Vagina (tissue), 2 donors: ENCODE measurements around the gene TTYH1. TPM values are rescaled to one million over a fixed set of nuclear protein-coding genes. Genes with fewer than 3 reads are reported as not detected.
"Not testable (repeated sequence)": the region's sequence is repeated elsewhere in the genome, so short reads cannot be mapped to it uniquely, and the experiment has no call there.

ENCODE experiments used
- DNase-seq, 2 donors: peaks; one replicate each; pipeline ENCODE4 v3.0.0-alpha.2; 2017; ENCODE audit errors: extremely low spot score in 2 of 2
- H3K27ac ChIP-seq: fragments of 200-600 bp; sonication (generic); one replicate; pipeline ENCODE4 v1.5.1; 2019
- H3K27me3 ChIP-seq: fragments of 200-600 bp; sonication (generic); one replicate; pipeline ENCODE4 v1.5.1; 2019
- H3K36me3 ChIP-seq, 2 donors: fragments of 200-600 bp; sonication (generic); one replicate each; pipeline ENCODE4 v1.5.1; 2017 to 2019
- H3K4me1 ChIP-seq: fragments of 200-600 bp; sonication (generic); one replicate; pipeline ENCODE4 v1.5.1; 2019
- H3K4me3 ChIP-seq, 2 donors: fragments of 200-600 bp; sonication (generic); 1 replicate in 1 of 2; 2 replicates in 1 of 2; pipeline ENCODE4 v1.5.1; 2016 to 2019
- H3K9me3 ChIP-seq: fragments of 200-600 bp; sonication (generic); one replicate; pipeline ENCODE4 v1.5.1; 2019
- CTCF ChIP-seq, 3 experiments: fragments of 450-650 bp in 2 of 3; fragments of 200-600 bp in 1 of 3; sonication (generic) in 1 of 3; IDR thresholded peaks; one replicate each; pipeline ENCODE4 v1.5.1; 2017 to 2019; ENCODE audit warnings: antibody characterized with exemption in 3 of 3, mild to moderate bottlenecking in 2 of 3, moderate library complexity in 2 of 3
- POLR2A ChIP-seq, 2 donors: fragments of 450-650 bp; IDR thresholded peaks; one replicate each; pipeline ENCODE4 v1.6.1; 2017; ENCODE audit warnings: antibody characterized with exemption in 2 of 2, mild to moderate bottlenecking in 2 of 2, moderate library complexity in 2 of 2
- POLR2AphosphoS5 ChIP-seq, 2 donors: sonication (generic); formaldehyde crosslinking; IDR thresholded peaks; one replicate each; pipeline ENCODE4 v1.9.0; 2017; ENCODE audit warnings: antibody characterized with exemption in 2 of 2, mild to moderate bottlenecking in 2 of 2, low read depth in 1 of 2; ENCODE audit not compliant: insufficient read depth in 1 of 2
- intact Hi-C: fragments of 100-400 bp; cut with DNase I; formaldehyde crosslinking; loops from one replicate; pipeline ENCODE4 v1.15.1; 2023
- total RNA-seq: library from RNA; depleted of rRNA; stranded (reverse); fragments of >200 nt; gene quantifications from one replicate; pipeline ENCODE4 v1.2.3, GENCODE V29; 2016

The TTYH1 gene
- total RNA-seq, 1 donor from 2014 or later, result 5.9 TPM

DNA sequence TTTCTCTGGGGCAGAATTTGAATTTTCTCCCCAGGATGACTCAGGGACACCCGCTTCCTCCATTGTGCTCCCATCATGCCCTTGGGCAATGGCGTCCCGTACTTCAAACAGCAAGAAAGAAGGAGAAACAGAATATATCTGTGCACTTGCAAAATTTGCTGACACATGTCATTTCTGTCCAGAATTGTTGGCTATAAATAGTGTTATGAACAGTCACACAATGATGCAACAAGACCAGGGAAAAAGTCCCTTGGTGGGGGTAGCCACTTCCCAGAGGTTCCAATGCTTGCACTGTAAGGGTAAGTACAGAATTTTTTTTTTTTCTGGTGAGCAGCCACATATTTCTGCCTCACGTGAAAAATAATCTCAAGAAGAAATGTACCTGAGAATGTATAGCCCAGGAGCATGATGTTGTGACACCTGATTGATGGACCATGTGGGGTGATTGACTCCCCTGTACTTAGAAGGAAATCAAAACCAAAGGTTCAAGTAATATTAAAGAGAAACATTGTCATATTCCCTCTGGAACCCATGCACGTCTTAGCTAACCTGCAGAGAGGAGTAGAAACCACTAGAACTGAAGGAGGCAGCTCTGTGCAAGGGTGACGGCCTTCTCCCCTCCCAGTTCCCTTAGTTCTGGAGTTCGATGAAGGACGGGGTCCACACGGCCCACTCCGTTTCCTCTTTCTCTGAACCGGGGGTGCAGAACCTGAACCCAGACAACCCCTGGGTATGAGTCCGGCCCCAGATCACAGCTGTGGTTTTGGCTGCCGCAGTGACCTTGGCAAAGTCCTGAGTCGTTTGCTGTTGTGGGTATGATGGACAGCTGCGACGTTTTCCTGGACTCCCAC, 41.3 kb upstream of the TTYH1 start:
- intact Hi-C loops, result no loop called here
- Histone ChIP-seq H3K27ac (no peak overlapping the region), H3K36me3 (no peaks in the 10 kb centered on the region), H3K9me3 (no peaks in the 10 kb centered on the region), H3K4me1 (no peaks in the 10 kb centered on the region), H3K27me3 (no peaks in the 10 kb centered on the region), H3K4me3 (no peak overlapping the region)
- DNase-seq, result no peak
- TF ChIP-seq POLR2AphosphoS5 (IDR thresholded peaks at IDR 0.05; ENCODE audit: insufficient read depth in 1 of 2, low read depth in 1 of 2), result no peak
- no peak for TF ChIP-seq CTCF (IDR thresholded peaks at IDR 0.05)
- TF ChIP-seq POLR2A (IDR thresholded peaks at IDR 0.05), result no peak

DNA sequence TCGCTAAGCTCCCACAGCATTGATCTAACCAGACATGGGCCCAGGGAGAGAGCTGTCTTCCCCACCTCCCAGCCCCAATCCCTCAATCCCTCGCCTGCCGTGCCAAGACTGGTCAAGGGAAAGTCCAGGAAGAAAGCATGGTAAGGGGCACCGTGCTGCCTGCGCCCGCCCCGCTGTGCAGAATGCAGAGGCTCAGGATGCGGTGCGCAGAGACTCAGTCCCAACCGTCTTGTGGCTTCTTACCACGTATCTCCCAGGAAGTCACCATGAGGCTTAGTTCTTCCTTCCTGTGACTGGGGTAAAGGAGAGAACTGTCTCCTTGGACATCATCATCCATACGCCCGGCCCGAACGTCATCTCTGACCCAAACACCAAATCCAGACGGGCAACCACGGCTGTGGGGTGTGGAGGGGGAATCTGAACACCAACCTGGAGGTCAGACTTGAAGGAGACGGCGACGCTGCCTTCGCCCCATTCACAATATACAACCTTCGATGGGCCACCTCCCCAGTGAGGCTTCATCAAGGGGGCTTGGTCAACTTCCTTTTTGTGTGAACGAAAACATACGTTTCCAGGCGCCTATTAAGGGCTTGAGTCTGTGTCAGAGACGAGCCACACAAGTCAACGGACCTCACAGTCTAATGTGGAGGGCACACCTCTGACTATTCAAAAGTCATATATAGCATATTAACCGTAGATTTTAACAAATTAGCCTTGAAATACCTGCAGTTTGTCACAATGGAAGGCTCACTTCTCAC, 39.9 kb upstream of the TTYH1 start:
- H3K36me3 ChIP-seq, H3K4me3 ChIP-seq, H3K27me3 ChIP-seq, H3K9me3 ChIP-seq, H3K4me1 ChIP-seq, H3K27ac ChIP-seq, DNase-seq, intact Hi-C loops: not testable (repeated sequence)

GRCh38 chr19:54376610-54377285, 38.5 kb upstream of the TTYH1 start:
- intact Hi-C loops, result no loop called here
- H3K9me3 ChIP-seq, result no peaks in the 10 kb centered on the region
- no peak for DNase-seq
- no peak overlapping the region for H3K27ac ChIP-seq
- H3K36me3 ChIP-seq, result no peaks in the 10 kb centered on the region
- H3K4me1 ChIP-seq, result no peaks in the 10 kb centered on the region
- TF ChIP-seq POLR2AphosphoS5 (IDR thresholded peaks at IDR 0.05; ENCODE audit: insufficient read depth in 1 of 2, low read depth in 1 of 2) (no peak), POLR2A (IDR thresholded peaks at IDR 0.05) (no peak)
- H3K27me3 ChIP-seq, result no peaks in the 10 kb centered on the region
- no peak overlapping the region for H3K4me3 ChIP-seq

- no peak for DNase-seq
- TF ChIP-seq POLR2AphosphoS5 (IDR thresholded peaks at IDR 0.05; ENCODE audit: insufficient read depth in 1 of 2, low read depth in 1 of 2) (no peak), POLR2A (IDR thresholded peaks at IDR 0.05) (no peak), CTCF (IDR thresholded peaks at IDR 0.05) (no peak)
- H3K36me3 ChIP-seq, result no peaks in the 10 kb centered on the region
- no peaks in the 10 kb centered on the region for H3K4me1 ChIP-seq
- intact Hi-C loops, result no loop called here
- no peaks in the 10 kb centered on the region for H3K27me3 ChIP-seq
- H3K27ac ChIP-seq, result no peak overlapping the region
- no peak overlapping the region for H3K4me3 ChIP-seq
- H3K9me3 ChIP-seq, result no peaks in the 10 kb centered on the region
These were observed 36.0 kb upstream of the TTYH1 start for GRCh38 chr19:54379187-54379678.

GRCh38 chr19:54380897-54381296, 34.4 kb upstream of the TTYH1 start:
- TF ChIP-seq POLR2AphosphoS5 (IDR thresholded peaks at IDR 0.05; ENCODE audit: insufficient read depth in 1 of 2, low read depth in 1 of 2), result no peak
- no peak for TF ChIP-seq POLR2A (IDR thresholded peaks at IDR 0.05)
- TF ChIP-seq CTCF (IDR thresholded peaks at IDR 0.05), result no peak
- Histone ChIP-seq H3K27ac (no peak overlapping the region), H3K27me3 (no peaks in the 10 kb centered on the region), H3K9me3 (no peaks in the 10 kb centered on the region), H3K36me3 (no peaks in the 10 kb centered on the region), H3K4me3 (no peak overlapping the region), H3K4me1 (no peaks in the 10 kb centered on the region)
- intact Hi-C loops, result no loop called here
- DNase-seq, result no peak

- intact Hi-C loops, H3K4me3 ChIP-seq, H3K27ac ChIP-seq, H3K27me3 ChIP-seq, H3K4me1 ChIP-seq, H3K9me3 ChIP-seq, H3K36me3 ChIP-seq, DNase-seq: not testable (repeated sequence)
These were observed 33.2 kb upstream of the TTYH1 start for GRCh38 chr19:54382041-54382440.
